Measurements from ENCODE around the gene COL25A1.
"Not testable (repeated sequence)": the region's sequence is repeated elsewhere in the genome, so short reads cannot be mapped to it uniquely, and the experiment has no call there.

The COL25A1 gene

DNA sequence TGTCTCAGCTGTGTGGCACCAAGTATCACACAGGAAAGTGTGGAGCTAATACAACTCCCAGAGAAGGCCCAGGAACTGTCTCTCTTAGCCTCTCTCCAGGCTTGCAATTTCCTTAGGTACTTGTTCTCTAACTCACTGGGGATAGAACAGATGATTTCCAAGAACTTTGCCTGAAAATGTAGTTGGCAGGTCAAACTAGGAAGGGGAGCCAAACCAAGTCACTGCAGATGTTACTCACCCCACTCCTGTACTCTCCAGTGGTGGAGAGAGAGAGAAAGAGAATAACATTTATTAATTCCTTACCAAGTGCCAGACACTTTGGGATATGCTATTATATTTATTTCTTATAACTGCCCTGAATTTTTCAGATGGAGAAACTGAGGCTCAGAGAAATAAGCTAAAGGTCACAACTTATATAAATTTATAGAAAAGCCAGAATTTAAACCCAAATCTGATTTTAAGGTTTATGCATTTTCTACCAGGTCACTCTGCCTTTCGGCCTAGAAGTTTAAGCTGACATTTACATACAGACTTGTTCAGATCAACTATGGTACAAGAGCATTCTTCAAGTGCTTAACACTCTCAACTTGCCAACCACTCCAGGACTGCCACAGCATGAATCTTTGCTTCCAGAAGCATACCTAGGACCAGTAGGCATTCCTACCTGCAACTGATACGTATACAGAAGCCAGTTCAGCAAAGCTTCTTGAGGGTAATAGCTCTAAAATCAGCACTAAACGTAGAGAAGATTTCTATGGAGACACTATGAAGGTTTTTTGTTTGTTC, 291.0 kb downstream of the COL25A1 start:
- no peak for DNase-seq (ENCODE audit: low read depth)

DNA sequence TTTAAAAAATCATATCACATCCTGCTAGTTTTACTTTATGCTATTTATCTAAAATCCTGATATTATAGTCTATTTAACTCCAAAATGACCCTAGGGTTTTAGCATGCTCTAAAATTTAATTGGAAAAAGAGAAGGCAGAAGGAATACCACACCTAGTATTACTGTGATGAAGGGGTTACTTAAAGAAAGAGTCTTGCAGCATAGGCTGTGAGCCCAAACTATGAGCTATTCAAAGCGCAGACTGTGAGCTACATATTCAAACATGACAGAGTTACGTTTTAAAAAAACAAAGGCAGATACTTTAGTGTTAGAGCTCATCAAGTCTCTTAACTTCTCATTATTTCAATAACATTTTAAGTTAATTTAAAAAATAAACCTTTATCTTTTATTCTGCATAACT, 291.9 kb downstream of the COL25A1 start:
- DNase-seq (ENCODE audit: low read depth), result no peak

DNA sequence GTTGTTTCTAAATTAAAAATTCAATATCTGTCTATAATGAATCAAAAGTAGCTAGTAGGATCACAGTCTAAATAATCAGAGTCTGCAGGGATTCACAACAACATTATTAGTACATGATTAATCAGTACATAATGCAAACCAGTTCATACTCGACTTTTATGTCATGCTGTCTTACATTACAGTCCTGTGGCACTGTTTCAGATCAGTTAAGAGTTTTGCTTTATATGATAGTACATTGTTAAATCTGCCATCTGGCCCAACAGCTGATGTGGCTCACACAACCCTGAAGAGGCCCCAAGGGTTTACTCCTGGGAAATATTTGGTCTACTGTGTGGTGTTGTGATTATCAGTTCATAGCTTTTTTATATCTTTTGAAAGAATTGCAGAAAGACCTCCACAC, 292.5 kb downstream of the COL25A1 start:
- no peak for DNase-seq (ENCODE audit: low read depth)

DNA sequence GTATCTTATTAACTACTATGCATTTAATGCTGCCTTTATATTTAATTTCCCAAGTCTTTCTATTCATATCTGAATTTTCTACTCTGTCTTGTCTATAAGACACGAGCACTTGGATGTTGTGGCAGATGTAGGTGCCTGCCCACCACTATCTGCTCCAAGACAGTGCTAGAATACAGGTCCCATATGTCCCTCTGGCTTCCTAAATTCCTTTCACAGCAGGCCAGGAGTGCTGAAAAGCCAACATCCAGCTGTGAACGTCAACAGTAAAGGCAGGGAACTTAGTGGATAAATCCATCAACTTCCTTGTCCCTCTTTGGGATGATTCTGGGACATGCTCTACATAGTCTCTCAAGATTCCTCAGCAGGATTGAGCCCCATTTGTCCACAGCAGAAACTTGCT, 294.5 kb downstream of the COL25A1 start:
- no peak for DNase-seq (ENCODE audit: low read depth)

DNA sequence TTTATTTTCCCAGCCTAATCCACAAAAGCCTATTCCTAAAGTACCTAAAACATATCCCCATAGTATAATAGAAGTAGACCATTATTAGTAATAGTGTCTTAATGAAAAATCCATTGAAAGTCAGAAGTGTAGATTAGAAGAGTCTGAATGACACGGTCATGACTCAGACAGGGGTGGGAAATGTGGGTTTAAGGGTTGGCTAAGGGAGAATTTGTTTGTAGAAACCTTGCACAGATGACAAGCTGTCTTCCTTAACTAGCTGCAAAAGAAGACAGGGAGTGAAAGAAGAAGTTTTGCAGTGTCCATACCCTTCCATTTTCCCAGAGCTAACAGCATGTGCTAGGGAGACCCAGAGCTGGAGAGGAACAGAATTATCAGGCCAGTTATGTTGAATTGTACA, 296.9 kb downstream of the COL25A1 start:
- no peak for DNase-seq (ENCODE audit: low read depth)

DNA sequence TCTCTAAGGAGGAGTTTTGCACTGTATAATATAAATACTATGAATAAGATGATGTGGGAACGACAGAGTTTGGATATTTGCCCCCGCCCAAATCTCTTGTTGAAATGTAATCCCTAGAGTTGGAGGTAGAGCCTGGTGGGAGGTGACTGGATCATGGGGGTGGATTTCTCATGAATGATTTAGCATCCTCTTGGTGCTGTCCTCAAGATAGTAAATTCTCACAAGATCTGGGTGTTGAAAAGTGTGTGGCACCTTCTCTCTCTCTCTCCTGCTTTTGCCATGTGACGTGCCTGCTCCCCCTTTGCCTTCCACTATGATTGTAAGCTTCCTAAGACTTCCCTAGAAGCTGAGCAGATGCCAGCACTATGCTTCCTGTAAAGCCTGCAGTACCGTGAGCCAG, 298.0 kb downstream of the COL25A1 start:
- no peak for DNase-seq (ENCODE audit: low read depth)

DNA sequence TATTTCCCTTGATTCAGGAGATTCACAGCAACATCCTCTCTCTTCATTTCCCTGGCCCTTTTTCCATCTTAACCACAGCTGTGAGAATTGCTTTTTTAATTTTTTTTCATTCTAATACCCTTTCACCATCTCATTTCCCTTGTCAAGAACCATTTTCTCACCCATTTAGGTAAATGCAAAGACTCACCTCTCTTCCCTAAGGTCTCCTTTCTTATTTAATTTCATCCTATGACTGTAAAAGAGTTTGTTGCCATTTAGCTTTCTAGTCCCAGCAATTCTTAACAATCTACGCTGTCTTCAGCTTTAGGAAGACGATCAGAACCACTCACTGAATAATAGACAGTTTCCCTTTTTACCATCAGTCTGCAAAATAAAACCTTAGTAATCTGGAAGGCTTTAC, 298.5 kb downstream of the COL25A1 start:
- DNase-seq (ENCODE audit: low read depth), result no peak

DNA sequence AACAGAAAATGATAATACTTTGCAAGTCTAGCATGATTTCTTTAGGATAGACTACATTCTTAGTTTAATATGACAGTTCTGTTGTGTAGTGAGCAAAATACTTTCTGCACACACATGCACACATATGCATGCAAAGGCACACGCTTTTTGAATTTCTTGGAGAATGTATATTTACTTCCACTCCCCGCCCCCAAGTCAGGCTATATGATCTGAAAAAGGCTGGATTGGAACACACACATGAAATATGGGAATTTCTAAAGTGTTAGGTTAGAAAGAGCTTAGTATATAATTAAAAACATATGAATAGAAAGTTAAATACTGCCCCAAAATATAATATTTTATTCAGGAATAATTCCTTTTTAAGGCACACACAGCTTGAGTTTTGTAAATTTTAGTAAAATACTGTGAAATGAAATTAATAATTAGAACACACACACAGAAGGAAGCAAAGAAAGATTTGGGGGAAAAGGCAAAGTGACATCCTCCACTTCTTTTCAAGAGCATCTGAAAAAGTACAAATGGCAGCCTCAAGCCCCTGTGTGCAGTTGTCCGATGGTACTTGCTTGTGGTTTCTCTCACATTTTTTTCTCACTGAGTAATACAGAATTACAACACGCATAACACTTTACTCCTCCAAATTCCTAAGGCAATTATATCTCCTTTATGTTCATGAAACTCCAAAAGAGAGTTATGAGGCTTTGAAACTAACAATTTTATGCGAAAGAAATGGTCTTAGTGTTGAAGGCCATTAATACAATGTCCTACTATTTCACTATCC, 310.7 kb downstream of the COL25A1 start:
- no peak for DNase-seq (ENCODE audit: low read depth)

DNA sequence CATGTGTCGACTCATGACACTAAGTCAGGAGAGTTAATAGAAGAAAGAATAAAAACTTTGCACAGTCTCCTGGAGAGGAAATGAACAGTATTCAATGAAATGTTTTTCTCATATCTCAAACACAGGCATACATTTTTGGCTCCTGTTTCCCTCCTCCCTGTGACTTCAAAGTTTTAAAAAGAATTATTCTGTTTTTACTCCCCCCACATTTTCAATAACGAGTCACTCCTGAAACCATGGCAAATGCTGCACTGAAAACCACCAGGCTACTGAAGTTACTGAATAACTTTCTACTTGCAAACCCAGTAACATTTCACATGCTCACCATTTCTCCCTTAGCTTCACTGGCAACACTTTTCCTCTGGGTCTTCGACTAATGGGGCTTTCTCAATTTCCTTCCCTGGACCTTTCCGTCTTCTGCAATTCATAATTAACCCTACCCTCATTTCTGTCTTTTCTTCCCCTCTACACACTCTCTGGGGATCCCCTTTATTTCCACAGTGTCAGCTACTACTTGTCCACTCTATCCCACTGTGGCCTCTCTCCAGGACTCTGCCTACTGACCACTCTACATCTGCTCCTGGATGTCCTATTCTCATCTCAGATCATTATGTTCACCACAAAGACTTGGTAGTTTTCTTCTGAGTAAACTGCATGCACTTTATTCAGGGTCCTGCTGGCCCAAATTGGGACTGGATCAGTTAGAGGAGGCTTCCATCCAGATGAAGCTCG, 313.8 kb downstream of the COL25A1 start:
- no peak for DNase-seq (ENCODE audit: low read depth)

DNA sequence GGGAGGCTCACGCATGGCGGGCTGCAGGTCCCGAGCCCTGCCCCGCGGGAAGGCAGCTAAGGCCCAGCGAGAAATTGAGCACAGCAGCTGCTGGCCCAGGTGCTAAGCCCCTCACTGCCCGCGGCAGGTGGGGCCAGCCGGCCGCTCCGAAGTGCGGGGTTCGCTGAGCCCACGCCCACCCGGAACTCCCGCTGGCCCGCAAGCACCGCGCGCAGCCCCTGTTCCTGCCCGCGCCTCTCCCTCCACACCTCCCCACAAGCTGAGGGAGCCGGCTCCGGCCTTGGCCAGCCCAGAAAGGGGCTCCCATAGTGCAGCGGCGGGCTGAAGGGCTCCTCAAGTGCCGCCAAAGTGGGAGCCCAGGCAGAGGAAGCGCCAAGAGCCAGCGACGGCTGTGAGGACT, 318.0 kb downstream of the COL25A1 start:
- DNase-seq (ENCODE audit: low read depth), result not testable (repeated sequence)

DNA sequence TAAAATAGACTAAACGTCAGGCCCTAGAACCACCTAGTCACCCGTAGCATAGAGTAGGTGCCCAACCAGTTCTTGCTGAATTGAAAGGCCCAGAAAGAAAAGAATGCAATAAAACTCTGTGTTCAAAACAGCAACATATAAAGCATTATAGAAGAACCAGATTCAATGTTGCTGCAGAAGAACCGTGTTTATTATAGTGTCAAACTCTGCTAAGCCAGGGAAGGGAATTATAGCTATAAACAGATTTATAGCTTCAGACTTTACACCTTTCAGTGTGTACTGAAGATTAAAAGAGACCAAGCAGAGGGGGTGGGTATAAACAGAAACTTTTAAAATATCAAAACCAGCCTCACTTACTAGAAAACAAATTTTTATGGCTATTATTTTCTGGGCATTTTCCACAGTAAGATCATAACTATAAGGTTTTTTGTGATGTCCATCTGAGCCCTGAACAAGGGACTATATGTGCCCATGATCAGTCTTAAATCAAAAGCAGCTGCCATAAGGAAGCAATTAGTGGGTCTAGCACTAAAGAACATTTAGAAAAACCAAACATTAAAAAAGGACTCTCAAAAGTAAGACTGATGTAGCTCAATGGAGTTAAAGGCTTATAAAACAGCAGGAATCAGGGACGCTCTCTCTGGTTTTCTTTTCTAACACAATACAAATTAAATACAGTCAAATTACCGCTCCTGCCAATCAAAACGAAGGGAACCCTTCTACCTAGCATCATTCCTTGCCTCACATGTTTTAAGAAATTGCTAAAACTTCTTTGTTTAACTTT, 319.9 kb downstream of the COL25A1 start:
- no peak for DNase-seq (ENCODE audit: low read depth)

DNA sequence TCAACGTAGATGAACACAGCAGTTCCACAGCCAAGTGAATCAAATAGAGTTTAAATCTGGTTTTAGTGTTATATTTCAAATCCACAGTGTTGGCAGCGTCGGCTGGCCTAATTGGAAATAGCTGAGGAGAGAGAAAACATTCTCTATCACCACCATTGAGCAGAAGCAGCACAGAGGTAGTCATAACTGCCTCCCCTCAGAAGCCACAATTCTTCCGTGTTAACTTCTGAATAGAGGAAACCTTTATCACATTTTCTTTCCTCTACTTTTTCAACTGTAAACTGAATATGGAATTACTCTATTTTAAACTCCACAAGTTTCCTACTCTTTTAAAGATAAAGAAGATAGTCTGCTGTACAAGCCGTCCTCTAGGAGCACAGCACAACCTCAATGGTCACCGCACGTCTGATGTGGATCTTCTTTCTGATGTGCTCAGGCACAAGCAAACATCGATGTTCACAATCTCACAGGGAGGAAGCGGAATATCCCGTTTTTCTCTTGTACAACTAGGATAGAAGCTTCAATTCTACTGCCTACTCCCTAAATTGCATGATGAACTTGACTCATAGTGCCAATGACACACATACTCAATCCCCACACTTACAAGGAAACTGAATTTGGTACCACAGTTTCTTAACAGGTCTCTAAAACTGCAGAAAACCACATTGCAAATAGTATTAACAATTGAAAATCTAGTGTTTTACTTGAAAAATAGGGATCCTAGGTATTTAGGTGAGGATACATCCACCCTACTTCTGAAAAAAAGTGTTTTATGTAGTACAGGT, 321.8 kb downstream of the COL25A1 start:
- DNase-seq (ENCODE audit: low read depth), result no peak

DNA sequence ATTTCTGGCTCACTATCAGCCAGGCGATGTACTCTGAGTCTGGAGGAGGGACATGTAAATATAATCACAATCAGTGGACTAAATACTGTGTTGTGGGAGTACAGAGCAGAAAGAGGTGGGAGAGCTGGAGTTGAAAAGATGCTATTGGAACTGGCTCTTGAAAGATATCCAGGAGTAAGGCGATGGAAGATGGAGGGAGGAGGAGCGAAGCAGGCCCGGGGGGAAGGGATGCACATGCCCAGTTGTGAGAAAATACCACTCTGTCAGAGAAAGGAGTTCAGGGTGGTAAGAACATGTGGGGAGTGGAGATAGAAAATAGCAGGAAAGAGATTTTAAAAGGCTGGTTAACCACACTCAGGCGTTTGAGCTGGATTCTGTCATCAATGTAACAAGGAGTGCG, 322.7 kb downstream of the COL25A1 start:
- DNase-seq (ENCODE audit: low read depth), result no peak

DNA sequence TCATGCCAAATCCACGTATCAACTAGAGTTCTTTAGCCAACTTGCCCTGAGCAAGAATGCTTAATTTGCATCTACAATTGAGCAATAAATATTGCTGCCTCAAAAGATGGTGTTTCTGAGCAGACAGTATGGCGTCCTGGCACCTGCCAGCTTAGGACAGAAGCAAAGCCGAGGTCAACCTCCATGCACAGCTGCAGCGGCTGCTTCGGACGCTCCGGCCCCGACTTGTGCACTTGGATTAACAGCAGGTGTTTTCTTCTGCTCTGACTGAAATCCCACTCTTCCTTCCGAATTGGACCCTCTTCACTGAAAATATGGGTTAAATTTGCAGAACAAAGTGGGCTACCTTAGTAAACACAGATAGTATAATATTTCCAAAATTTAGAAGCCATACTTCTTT, 324.4 kb downstream of the COL25A1 start:
- no peak for DNase-seq (ENCODE audit: low read depth)

DNA sequence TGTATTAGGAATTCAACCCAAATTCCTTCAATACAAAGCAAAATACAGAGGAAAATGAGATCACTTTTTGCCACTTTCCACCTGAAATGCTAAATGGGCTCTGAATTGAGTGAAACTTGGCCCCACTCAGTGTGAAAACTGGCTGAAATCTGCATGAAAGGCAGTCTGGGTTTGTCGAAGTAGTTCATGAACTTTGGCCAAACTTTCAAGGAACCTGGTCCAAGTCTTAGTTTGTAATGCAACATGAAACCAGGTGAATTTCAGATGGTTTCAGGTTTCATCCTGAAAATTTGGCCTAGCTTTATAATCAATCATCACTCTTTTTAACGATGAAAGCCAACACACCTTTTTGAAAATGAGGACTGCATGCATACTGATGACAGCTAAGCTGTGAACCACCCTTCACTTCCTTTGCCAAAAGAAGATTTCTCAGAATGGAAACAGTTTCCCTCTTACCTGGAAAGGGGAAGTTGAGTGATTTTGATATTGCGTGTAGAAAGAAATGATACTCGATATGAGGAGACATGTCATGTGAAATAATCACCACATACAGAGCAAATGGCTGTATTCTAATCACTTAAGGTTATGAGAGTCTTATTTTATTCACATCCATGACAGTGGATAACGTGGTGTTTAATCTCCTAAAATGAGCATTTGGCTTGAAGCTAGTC, 329.7 kb downstream of the COL25A1 start:
- no peak for DNase-seq (ENCODE audit: low read depth)

DNA sequence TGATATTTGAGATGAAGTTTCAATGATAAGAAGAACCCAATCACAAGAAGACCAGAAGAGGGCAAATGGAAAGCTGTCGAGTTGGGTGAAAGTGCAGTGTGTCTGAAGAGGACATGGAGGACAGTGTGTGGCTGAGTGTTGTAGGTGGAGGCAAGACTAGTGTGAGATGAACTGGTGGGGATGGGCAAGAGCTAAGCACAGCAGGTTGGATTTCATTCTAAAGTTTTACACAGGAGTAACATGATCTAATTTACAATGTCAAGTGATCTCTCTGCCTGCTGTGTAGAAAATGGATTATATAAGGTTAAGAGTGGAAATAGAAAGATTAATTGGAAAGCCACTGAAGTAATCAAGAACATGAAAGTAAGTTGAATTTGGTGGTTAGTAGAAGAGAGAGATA, 331.0 kb downstream of the COL25A1 start:
- DNase-seq (ENCODE audit: low read depth), result no peak

DNA sequence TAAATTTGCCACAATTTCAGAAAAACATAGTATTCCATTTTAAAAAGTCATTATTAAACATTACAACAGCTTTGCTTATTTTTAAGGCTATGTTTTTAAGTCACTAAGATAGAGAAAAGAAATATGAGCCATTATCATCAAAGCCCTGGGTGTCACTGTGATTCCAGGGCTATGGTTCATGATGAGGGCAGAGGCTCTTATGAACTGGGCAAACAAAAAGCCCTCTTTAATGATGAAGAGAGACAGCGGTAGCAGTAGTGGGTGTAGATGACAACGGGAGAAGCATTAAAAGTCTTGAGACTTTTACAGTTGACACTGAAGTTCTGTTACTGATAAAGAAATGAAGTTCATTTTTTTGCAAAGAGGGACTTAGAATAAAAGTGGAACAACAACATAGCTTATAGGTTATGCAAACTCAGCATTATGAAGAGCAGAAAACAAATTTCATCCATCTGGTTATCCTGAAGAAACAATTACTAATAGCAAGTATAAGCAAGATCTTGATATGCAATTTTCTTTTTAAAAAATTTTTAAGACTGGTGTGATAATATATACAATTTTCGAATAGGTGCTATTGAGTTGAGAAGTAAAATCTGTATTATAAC, 336.9 kb downstream of the COL25A1 start:
- DNase-seq (ENCODE audit: low read depth), result no peak

DNA sequence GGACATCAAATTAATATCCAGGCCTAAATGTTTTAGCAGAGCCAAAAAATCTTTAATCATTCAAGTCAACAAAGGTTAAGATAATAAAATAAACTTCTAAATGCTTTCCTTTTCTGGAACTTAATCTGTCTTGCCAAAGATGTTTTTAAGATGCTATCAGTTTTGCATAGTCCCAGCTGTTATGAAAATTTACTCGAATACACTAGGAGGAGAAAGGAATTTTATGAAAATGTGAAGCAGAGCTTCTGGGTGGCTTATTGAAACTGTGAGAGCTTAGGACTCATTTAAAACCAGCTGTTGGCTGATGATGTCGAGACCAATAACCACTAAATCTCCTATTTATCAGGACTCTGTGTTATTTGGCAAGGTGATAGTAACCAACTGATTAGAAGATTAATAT, 337.4 kb downstream of the COL25A1 start:
- no peak for DNase-seq (ENCODE audit: low read depth)

DNA sequence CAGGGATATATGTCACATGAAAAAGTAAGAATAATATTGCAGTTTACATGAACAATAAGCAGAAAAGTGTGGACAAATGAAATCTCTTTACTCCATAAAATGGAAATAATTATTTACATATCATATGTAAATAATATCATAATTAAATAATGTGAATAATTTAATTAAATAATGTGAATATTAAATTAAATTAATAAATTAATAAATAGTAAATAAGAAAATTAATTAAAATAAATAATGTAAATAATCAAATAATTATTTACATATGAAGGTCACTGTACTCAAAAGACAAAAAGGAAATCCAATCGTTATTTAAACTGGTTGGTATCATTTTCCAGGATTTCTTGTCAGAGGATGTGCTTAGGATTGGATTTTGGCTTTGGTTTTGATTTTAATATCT, 338.5 kb downstream of the COL25A1 start:
- DNase-seq (ENCODE audit: low read depth), result no peak

DNA sequence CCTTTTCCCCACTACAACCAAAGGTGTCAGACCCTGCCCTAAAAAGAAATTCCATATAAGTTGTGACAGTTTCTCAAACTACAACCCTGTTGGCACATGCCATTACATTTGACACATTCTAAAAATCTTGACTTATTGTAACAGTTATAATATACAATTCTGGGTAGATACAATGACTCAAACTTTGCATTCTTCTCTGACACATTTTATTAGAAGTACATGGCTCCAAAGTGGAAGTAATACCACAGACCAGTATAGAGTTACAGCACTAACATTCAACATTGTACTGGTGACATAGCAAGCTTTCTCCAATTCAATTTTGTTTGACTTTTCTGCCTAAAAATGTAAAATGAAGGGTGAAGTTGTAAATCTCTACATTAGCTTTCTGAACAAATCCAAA, 343.0 kb downstream of the COL25A1 start:
- DNase-seq (ENCODE audit: low read depth), result no peak

All from stimulated activated CD8-positive, alpha-beta memory T cell treated with anti-CD3 and anti-CD28 coated beads, Interleukin-12 subunit alpha, Interleukin-12 subunit beta, amount 100 ng/mL, for 4 hours (primary cell).